A549 treated with AZD9567 at 1 μM for 4 hours (cell line): ENCODE results near the gene SIGLEC11. TPM values are rescaled to one million over a fixed set of nuclear protein-coding genes. Genes with fewer than 3 reads are reported as not detected.

ENCODE experiments used
- total RNA-seq: library from RNA; stranded (reverse); fragments of 200-300 nt; extraction: Qiagen RNA extraction; gene quantifications from 5 replicates; pipeline ENCODE4 v1.2.3, GENCODE V29; 2022; ENCODE audit not compliant: insufficient read depth

The SIGLEC11 gene, protein sequence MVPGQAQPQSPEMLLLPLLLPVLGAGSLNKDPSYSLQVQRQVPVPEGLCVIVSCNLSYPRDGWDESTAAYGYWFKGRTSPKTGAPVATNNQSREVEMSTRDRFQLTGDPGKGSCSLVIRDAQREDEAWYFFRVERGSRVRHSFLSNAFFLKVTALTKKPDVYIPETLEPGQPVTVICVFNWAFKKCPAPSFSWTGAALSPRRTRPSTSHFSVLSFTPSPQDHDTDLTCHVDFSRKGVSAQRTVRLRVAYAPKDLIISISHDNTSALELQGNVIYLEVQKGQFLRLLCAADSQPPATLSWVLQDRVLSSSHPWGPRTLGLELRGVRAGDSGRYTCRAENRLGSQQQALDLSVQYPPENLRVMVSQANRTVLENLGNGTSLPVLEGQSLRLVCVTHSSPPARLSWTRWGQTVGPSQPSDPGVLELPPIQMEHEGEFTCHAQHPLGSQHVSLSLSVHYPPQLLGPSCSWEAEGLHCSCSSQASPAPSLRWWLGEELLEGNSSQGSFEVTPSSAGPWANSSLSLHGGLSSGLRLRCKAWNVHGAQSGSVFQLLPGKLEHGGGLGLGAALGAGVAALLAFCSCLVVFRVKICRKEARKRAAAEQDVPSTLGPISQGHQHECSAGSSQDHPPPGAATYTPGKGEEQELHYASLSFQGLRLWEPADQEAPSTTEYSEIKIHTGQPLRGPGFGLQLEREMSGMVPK
- 0.03 TPM in 1 of 5 replicates, not detected in the others for total RNA-seq

DNA sequence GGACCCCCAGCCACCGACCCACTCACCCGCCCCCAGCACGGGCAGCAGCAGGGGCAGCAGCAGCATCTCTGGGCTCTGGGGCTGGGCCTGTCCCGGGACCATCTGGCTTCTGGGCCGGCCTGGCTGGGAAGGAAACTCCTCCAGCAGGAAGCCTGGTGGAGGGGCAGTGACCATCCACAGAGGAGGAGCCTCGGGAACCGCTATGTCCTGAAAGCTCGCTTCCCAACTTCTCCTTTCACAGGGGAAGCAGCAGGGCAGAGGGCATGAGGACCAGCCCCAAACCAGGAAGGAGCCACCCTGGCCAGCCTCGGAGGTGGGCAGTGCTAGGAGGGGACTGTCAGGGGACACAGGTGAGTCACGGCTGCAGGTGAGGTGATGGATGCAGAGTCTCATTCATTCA lies at the start of gene SIGLEC11:
SIGLEC11 (minus strand) TSS at position 193 of the 400 bp plus-strand sequence; CDS start at position 102, 91 bp downstream.

DNA sequence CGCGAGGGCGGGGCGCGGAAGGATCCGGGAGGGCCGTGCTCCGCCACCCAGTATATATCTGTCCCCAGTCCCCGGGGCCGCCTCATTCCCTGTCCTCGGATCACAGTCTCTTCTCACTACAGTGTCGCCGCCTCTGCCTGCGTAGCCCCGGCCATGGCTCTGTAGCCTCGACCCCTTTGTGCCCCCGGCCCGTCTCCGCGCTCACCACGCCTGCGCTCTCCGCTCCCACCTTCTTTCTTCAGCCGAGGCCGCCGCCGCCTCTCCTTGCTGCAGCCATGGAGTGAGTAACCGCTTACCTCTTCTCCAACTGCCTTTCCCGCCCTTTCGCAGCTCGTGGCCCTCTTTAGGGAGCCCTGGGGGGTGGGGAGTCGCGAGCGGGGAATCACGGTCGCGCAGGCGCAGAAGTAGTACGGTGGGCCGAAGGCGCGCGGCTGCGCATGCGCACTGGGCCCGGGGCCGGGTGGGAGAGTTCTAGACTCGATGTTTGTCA lies 31.8 kb downstream of the SIGLEC11 start, which contains the start of the genes ATF5 and NUP62:
ATF5 (plus strand) TSS at position 85 of the 490 bp plus-strand sequence. CDS start 1,646 bp downstream, outside the sequence.
NUP62 (minus strand) TSS at position 384 of the 490 bp plus-strand sequence. CDS start 19,697 bp downstream, outside the sequence.

Other genes starting within 250 kb of the SIGLEC11 start
- gene TSKS, start 197.9 kb downstream of the SIGLEC11 start, total RNA-seq, result not detected in 5 replicates
- gene AP2A1, start 194.2 kb downstream of the SIGLEC11 start, total RNA-seq, result 55.3 to 61.9 TPM (median 56.1 TPM) in 5 replicates
- gene FUZ, start 147.9 kb downstream of the SIGLEC11 start, total RNA-seq, result 12.6 to 14.5 TPM (median 13.6 TPM) in 5 replicates
- 57.3 to 69.4 TPM (median 66.8 TPM) in 5 replicates for gene MED25, start 142.9 kb downstream of the SIGLEC11 start, total RNA-seq
- gene PTOV1, start 110.0 kb downstream of the SIGLEC11 start, total RNA-seq, result 114 to 153 TPM (median 145 TPM) in 5 replicates
- gene PNKP, start 93.6 kb downstream of the SIGLEC11 start, total RNA-seq, result 17.3 to 59.3 TPM (median 55.7 TPM) in 5 replicates
- 70.4 to 112 TPM (median 102 TPM) in 5 replicates for gene AKT1S1, start 83.8 kb downstream of the SIGLEC11 start, total RNA-seq
- 15.2 to 22.6 TPM (median 21.4 TPM) in 5 replicates for gene TBC1D17, start 83.5 kb downstream of the SIGLEC11 start, total RNA-seq
- gene IL4I1, start 64.3 kb downstream of the SIGLEC11 start, total RNA-seq, result 0.56 to 0.75 TPM (median 0.58 TPM) in 4 of 5 replicates, not detected in the other
- gene ATF5, start 32.0 kb downstream of the SIGLEC11 start, total RNA-seq, result 54.7 to 64.6 TPM (median 58.0 TPM) in 5 replicates
- 66.9 to 86.4 TPM (median 81.1 TPM) in 5 replicates for gene NUP62, start 31.7 kb downstream of the SIGLEC11 start, total RNA-seq
- gene VRK3, start 64.2 kb upstream of the SIGLEC11 start, total RNA-seq, result 40.2 to 47.6 TPM (median 43.1 TPM) in 5 replicates
- 7.4 to 10.0 TPM (median 9.7 TPM) in 5 replicates for gene ZNF473, start 64.8 kb upstream of the SIGLEC11 start, total RNA-seq
- gene IZUMO2, start 202.1 kb upstream of the SIGLEC11 start, total RNA-seq, result not detected in 5 replicates
- 4.3 to 6.6 TPM (median 6.0 TPM) in 5 replicates for gene MYH14, start 242.4 kb upstream of the SIGLEC11 start, total RNA-seq